NCI-H82 treated with DMSO at 0.1 percent for 48 hours (cell line): ENCODE measurements around the gene APOH.
"Not testable (repeated sequence)": the region's sequence is repeated elsewhere in the genome, so short reads cannot be mapped to it uniquely, and the experiment has no call there.

Source experiments
- DNase-seq: peaks from one replicate; lab custom pipeline; 2025; ENCODE audit not compliant: unreplicated experiment; lab: John Stamatoyannopoulos, UW

The APOH gene, protein sequence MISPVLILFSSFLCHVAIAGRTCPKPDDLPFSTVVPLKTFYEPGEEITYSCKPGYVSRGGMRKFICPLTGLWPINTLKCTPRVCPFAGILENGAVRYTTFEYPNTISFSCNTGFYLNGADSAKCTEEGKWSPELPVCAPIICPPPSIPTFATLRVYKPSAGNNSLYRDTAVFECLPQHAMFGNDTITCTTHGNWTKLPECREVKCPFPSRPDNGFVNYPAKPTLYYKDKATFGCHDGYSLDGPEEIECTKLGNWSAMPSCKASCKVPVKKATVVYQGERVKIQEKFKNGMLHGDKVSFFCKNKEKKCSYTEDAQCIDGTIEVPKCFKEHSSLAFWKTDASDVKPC

DNA sequence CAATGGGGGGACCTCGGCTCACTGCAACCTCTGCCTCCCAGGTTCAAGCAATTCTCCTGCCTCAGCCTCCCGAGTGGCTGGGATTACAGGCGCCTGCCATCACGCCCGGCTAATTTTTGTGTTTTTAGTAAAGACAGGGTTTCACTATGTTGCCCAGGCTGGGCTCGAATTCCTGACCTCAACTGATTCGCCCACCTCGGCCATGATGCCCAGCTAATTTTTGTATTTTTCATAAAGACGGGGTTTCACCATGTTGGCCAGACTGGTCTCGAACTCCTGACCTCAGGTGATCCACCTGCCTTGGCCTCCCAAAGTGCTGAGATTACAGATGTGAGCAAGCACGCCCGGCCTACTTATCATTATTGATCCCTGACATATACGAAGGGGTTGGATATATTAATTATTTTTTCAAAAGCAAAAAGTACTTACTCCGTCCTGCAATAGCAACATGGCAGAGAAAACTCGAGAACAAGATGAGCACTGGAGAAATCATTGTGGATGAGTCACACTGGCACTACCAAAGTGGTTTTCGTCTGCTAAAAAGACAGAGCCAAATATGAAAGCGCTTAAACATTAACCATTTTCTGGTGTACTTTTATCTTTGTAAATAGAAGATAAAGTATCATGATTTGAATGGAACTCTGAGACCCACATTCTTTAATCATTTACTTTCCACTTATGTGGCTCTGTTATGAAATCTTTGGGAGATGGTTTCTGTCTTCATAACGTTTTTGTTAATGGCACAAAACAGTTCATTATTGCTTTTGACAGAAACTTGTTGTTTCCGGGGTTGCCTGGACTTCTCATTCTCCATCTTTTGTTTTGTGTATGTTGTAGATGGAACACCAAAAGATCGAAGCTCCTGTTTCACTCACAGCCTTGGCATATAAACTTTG is at the start of gene APOH:
Gene APOH (minus strand): TSS at position 529 of the 896 bp plus-strand sequence. CDS start 36 bp downstream, at position 493.
- DNase-seq, result no peak

DNA sequence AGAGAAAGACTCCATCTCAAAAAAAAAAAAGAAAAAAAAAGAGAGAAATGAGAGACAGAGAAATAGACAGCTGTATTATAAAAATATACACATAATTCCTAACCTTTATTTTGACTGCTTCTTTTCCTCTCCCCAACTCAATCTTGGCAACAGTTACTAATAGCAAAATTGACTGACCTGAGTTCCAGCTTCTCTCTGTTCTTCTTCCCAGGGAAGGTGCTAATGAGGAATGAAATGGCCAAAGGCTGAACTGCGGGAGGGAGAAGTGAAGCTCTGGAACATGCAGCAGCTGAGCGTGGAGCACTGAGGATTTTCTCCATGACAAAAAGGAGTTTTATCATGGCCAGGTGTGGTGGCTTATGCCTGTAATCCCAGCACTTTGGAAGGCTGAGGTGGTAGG is 48.0 kb upstream of the APOH start:
- no peak for DNase-seq

DNA sequence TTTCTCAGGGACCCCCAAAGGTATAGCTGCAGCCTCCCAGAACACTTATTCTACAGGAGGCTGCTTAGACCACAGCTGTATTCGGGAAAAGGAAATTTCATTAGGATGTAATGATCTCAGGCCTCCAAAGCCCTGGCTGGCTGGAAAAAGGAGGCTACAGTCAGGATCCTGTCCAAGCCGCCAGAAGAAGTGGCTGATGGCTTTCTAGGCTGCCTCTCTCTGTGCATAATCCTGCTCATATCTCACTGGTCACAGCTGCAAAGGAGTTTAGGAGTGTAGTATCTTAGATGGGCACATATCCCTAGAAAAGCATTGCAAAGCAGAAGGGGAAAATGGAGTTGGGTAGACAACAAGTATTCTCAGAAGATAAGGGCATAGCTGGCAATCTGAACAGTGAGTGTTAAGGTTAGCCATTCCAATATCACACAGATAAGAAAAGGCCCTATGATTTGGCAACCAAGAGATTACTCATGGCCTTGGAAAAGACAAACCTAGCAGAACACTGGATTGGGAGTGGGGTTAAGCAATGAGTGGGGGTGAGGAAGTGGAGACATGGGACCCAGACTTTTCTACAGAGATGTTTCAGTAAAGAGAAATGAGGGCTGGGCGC is 47.2 kb upstream of the APOH start:
- no peak for DNase-seq

DNA sequence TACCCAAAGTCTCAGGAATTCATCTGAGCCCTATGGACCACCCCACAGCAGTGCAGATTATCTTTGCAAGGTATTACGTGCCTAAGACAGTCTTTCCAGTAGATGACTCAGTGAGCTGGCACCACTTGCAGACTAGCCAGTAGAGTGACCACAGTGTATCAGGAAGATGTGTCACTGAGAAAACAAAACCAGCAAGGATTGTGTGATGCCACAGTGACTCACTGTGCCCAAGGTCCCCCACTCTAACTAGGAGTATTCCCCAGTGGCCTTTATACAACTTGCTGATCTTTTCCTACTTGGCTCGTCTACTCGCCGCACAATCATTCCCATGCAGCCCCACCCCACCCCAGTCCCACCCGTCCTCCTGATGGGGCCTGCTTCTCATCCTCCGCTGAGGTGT is 46.4 kb upstream of the APOH start:
- DNase-seq, result no peak

DNA sequence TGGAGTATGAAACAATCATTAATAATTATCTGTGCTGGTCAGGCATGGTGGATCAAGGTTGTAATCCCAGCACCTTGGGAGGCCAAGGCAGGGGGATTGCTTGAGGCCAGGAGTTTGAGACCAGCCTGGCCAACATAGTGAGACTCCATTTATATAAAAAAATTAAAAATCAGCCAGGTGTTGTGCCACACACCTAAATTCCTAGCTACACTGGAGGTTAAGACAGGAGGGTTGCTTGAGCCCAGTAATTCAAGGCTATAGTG is 44.3 kb upstream of the APOH start:
- DNase-seq, result no peak

DNA sequence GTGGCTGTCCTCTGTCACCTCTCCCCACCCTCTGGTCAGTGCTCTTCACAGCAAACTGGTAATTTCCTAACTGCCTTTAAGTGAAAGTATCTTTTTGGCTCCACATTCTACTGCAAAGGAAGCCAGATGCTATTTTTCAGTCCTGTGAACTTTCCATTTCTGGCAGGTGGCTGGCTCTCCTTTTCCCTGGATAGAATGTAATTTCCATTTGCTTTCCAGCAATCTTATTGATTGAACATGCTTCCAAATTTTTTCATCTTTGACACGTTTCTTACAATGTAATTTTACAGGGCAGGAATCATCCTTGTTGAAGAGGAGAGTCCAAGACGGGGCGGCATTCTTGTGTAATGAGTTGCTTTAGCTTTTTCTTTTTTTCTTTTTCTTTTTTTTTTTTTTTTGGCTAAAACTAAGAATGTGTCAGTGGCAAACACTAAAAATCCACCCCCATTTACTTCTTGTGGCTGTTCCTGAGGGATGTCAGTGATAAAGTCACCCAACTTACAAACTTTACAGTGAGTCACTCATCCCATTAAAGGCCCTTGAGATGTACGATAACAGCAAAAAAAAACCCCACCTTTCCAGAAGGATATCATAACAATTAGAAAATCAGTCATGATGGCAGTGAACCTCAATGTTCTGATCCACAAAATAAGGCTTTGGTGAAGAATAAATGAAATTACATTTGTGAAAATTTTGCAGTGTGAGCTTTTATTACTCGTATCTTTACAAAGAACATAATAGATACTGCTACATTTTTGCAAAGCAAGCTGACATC is 43.8 kb upstream of the APOH start:
- DNase-seq, result no peak

DNA sequence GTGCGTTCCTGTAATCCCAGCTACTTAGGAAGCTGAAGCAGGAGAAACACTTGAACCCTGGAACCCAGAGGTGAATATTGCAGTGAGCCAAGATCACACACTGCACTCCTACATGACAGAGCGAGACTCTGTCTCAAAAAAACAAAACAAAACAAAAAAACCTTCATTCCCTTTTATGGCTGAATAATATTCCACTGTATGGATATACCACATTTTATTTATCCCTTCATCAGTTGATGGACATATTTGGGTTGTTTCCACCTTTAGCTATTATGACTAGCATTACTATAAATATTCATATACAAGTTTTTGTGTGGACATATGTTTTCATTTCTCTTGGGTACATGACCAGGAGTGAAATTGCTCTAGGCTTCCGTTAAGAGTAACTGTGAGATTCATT is 42.3 kb upstream of the APOH start:
- no peak for DNase-seq

DNA sequence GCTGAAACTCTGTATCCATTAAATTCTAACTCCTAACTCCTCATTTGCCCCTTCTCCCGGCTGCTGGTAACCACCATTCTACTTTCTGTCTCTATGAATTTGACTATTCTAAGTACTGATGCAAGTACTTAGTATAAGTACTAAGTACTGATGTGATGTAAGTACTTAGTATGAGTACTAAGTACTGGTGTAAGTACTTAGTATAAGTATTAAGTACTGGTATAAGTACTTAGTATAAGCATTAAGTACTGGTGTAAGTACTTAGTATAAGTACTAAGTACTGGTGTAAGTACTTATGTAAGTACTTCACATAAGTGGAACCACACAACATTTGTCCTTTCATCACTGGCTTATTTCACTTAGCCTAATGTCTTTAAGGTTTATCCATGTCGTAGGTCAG is 40.9 kb upstream of the APOH start:
- no peak for DNase-seq

DNA sequence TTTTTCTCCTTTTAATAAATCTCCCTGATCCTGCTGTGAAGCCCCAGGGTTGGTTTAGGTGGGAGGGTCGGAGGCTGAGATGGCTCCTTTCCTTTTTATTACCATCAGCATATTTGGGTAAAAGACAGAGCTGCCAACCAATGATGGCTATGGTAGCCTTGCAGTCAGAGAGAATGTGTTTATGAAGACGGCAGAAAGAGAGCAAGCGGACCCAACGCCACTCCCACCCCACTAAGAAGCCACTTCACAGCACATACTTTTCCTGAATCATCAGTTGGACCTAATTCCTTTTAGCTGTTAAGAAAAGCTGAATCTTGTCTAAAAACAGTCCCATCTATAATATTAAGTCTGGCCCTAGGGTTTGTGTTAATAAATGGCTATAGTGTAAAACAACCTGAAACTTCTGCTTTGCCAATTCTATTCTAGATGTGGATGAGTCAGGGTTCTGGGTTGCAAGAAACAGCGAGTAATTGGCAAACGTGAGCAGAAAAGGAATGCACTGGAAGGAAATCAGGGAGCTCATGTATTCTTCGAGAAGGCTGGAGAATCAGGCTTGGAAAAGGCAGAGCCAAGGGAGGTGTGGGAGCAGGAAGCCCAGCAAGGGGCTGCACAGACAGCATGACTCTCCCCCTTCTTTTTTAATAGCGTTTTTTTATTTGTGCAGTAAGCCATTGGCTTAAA is 39.2 kb upstream of the APOH start:
- DNase-seq, result no peak

DNA sequence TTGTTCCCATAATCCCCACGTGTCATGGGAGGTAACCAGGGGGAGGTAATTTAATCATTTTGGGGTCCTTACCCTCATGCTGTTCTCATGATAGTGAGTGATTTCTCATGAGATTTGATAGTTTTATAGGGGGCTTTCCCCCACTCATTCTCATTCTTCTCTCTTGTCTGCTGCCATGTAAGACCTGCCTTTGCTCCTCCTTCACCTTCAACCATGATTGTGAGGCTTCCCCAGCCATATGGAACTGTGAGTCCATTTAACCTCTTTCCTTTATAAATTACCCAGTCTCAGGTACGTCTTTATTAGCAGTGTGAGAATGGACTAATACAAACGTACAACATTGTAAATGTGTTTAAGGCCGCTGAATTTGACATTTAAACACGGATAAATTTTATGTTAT is 35.5 kb upstream of the APOH start:
- no peak for DNase-seq

DNA sequence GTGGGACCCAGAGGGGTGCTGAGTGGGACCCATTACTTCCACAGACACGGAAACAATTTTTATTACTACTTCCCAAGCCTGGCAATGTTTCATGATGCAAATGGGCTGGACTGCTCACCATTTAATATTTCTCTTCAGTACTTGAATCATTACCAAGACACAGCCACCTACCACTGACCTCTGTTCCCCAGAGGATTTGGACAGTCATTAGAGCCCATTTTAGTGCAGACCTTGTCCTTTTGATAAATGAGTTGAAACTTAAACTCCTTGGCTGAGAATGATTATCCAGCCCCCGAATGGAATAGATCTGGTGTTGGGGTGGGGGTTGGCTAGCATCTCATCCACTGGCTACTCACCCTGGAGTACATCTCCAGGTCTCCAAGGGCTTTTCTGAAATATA is 33.6 kb upstream of the APOH start:
- no peak for DNase-seq

DNA sequence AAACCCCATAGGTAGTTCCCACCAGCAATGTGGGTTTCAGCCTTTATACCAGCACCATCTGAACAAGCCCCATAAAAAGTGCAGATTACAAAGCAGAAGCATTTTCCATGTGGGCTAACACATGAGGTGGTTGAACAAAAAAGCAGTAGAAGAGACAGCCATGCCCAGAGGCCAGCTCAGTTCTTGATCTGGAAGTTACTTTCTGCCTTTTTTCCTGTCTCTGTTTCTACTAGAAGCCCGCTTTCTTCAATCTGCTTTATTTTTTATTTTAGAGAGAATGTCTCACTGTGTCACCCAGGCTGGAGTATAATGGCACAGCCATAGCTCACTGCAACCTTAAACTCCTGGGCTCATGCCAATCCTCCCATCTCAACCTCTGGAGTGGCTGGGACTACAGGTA is 31.5 kb upstream of the APOH start:
- DNase-seq, result no peak

DNA sequence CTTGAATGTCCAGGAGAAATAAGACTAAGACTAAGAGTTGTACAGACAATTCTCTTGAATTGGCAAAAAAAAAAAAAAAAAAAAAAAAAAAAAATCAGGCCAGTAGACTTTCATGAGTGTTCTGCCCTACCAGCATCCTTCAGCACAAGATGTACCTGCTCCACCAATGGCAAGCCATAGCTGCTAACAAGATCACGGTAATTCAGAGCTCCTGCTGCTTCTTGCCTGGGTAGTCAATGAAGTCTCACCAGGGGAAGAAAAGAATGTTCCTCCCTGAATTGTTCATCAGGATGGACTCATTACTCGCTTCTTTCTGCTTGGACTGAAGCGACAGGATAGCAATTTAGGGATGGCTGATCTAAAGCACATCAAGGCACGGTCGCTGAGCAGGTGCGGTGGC is 31.1 kb upstream of the APOH start:
- no peak for DNase-seq

DNA sequence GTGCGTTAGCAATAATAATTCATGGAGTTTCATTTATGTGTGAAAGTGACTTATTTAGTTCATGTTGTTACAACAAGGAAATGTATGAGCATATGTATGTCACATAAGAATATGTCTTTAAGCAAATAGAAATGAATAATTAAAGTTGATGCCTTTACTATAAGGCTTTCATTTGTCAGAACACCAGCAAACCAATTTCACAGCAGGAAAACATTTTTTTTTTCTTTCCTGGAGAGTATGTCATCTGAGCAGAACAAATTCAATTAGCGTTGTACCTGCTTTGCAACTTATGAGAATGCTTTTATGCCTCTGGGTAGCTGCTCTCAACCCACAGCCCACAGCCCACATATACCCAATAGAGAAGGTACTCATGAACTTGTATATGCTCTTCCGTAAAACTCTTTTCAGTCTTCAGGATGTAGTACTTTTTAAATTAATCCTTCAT is 26.3 kb upstream of the APOH start:
- no peak for DNase-seq

DNA sequence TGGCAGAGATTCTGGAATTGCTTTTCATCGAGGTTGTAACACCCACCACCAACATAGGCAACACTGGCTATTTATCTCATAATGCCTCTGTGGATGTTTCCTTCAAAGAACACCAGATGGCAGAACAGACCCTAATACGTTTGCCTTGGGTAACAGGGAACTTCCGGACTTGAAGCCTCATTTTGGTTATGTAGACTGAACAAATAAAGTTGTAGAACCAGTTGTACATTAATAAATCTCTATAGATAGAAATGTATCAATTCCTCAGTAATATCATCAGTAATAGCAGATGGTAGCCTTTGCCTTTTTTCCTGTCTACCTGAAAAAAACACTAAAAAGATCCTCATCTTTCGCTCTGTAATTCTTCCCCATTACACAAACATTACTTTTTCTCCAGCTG is 25.9 kb upstream of the APOH start:
- DNase-seq, result peak; percentile 15

DNA sequence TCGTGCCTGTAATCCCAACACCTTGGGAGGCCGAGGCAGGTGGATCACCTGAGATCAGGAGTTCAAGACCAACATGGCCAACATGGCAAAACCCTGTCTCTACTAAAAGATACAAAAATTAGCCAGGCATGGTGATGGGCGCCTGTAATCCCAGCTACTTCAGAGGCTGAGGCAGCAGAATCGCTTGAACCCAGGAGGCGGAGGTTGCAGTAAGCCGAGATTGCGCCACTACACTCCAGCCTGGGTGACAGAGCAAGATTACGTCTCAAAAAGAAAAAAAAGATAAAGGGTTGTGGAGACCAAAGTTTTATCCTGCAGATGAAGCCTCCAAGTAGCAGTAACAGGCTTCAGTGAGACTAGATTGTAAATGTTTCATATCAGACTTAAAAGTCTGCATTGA is 24.2 kb upstream of the APOH start:
- not testable (repeated sequence) for DNase-seq

DNA sequence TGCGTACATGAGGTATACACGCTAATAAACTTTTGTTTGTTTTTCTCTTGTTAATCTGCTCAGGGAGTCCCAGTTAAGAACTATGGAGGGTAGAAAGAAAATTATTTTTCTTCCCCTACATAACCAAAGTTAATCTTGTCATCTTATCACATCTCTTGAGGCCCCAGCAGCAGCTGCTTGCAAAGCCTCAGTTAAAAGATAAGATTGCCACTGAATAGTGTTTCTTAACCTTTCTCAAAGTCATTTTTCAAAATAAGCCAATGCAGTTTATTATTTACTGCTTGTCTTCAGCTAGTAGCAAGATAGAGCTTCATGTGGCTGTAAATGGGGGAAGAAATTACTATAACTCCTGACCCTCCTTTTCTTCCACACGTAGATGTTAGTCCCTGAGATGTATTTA is 21.5 kb upstream of the APOH start:
- no peak for DNase-seq

DNA sequence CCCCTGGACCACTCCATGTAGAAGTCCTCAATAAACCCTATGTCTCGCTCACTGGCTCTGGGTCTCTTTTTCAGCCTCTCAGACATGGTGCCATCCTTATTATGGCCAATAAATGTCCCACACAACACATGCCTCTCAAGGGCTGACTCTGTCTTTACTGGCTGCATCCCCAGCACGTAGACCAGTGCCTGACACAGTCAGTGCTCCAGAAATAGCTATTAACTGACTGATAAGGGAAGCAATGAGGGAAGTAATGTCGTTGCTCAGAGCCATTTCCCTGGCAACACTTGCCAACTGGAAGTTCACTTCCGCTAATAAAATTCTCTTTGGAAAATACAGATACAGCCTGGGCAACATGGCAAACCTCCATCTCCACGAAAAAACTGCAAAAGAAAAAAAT is 19.1 kb upstream of the APOH start:
- DNase-seq, result no peak

DNA sequence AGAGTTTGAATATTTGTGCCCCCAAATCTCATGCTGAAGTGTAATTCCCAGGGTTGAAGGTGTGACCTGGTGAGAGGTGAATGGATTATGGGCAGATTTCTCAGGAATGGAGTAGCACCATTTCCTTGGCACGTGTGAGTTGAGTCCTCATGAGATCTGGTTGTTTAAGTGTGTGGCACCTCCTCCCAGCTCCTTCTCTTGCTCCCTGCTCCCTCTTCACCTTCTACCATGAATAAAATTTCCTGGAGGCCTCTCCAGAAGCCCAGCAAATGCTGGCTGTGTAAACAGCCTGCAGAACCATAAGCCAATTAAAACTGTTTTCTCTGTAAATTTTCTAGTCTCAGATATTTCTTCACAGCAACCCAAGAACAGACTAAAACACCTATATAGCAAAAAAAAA is 12.6 kb upstream of the APOH start:
- no peak for DNase-seq

DNA sequence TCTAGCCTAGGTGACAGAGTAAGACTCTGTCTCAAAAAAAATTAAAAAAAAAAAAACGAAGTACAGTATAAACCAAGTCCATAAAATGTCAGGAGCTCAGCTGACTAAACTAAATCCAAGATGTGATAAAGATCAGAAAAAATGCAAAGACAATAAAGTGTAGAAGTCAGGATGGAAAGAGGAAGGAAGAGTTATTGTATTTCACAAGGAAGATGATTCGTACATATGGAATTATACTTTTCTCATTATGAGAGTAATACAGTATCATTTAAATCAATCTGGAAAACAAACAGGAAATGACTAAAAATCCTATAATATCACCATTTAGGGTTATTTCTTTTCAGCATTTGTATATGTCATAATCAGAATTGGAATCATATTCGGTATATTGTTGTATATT is 11.4 kb upstream of the APOH start:
- no peak for DNase-seq

DNA sequence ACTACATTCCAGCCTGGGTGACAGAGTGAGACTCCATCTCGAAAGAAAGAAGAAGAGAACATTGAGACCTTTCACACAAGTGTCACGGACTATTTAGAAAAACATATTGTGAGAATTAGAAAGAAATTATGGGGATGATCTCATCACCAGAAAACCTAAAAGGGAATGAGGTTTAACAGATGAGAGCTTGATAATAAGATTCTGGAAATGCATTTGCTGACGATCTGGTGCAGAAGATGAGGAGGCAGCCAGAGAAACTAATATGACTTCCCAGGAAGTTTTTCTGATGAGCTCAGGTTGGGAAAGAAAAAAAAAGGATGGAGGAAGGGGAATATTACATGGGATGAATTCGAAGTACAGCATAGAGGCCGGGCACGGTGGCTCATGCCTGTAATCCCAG is 10.8 kb upstream of the APOH start:
- no peak for DNase-seq
